Stomach (tissue), 9 donors: Measurements from ENCODE around the gene CA12. TPM values are rescaled to one million over a fixed set of nuclear protein-coding genes. Genes with fewer than 3 reads are reported as not detected.

ENCODE experiments used
- DNase-seq, 2 donors: peaks; one replicate each; pipeline versions ENCODE4 v3.0.0 to v3.0.0-alpha.2; 2013 to 2019
- H3K27ac ChIP-seq, 5 donors: fragments of 200-600 bp in 4 of 5; sonication (generic) in 4 of 5; one replicate each; pipeline ENCODE4 v1.5.1; 2013 to 2019; ENCODE audit warnings: mild to moderate bottlenecking in 1 of 5, moderate library complexity in 1 of 5
- H3K27me3 ChIP-seq, 3 donors: fragments of 200-600 bp; sonication (generic); one replicate each; pipeline ENCODE4 v1.5.1; 2017 to 2019; ENCODE audit warnings: mixed run types in 1 of 3
- H3K36me3 ChIP-seq, 4 donors: fragments of 200-600 bp; sonication (generic); 1 replicate in 3 of 4; 2 replicates in 1 of 4; pipeline ENCODE4 v1.5.1; 2016 to 2019
- H3K4me1 ChIP-seq, 4 donors: fragments of 200-600 bp; sonication (generic); one replicate each; pipeline ENCODE4 v1.5.1; 2016 to 2019
- H3K4me3 ChIP-seq, 4 donors: fragments of 200-600 bp; sonication (generic) in 3 of 4; one replicate each; pipeline ENCODE4 v1.5.1; 2016 to 2019; ENCODE audit warnings: mild to moderate bottlenecking in 1 of 4
- H3K9me3 ChIP-seq, 4 donors: fragments of 200-600 bp; sonication (generic); one replicate each; pipeline ENCODE4 v1.5.1; 2016 to 2019
- CTCF ChIP-seq, 7 experiments: fragments of 450-650 bp in 4 of 7; fragments of 200-600 bp in 3 of 7; sonication (generic) in 3 of 7; IDR thresholded peaks; one replicate each; pipeline ENCODE4 v1.5.1; 2016 to 2019; ENCODE audit warnings: antibody characterized with exemption in 7 of 7, control low read depth in 2 of 7, mild to moderate bottlenecking in 1 of 7
- EP300 ChIP-seq: sonication (generic); formaldehyde crosslinking; IDR thresholded peaks from one replicate; pipeline ENCODE4 v1.6.1; 2017; ENCODE audit warnings: antibody characterized with exemption
- POLR2A ChIP-seq, 4 donors: fragments of 450-650 bp; IDR thresholded peaks; one replicate each; pipeline ENCODE4 v1.6.1; 2016; ENCODE audit warnings: antibody characterized with exemption in 4 of 4, control low read depth in 2 of 4, mild to moderate bottlenecking in 1 of 4, moderate library complexity in 1 of 4
- POLR2AphosphoS5 ChIP-seq, 3 donors: sonication (generic); formaldehyde crosslinking; IDR thresholded peaks; one replicate each; pipeline ENCODE4 v1.6.1; 2016; ENCODE audit warnings: antibody characterized with exemption in 3 of 3
- WGBS, 5 donors: extraction: QIAGEN DNeasy Blood & Tissue Kit in 3 of 5; methylation state at CpG; one replicate each; pipeline versions ENCODE4 v1.1.5 to v1.1.7; 2013 to 2018; 5-methylcytosine and 5-hydroxymethylcytosine counted together
- intact Hi-C: fragments of 100-400 bp; cut with DNase I; formaldehyde crosslinking; loops from one replicate; pipeline ENCODE4 v1.15.1; 2023; ENCODE audit warnings: low total_unique reads
- polyA plus RNA-seq, 3 donors: library from polyadenylated mRNA; stranded (reverse); fragments of 200-250 nt; gene quantifications; one replicate each; pipeline ENCODE4 v1.2.3, GENCODE V29; 2013
- total RNA-seq, 5 donors: library from RNA; depleted of rRNA; stranded (reverse); fragments of >200 nt; gene quantifications; one replicate each; pipeline versions ENCODE4 v1.1.0 to v1.2.3, GENCODE V29; 2014 to 2016
- donor health status: healthy with polysubstance abuse.
- donor health status: Bipolar disorder and iron deficiency.
- donor health status: healthy.

CA12 gene
- total and polyA plus RNA-seq, 8 donors = 0.46 to 58.8 (median 7.7) TPM

- 67 to 81% (median 79%) methylated on average over 6 of the region's 6 CpGs for WGBS, 5 donors
- DNase-seq = peak in 1 of 2 donors; percentile 53
- H3K9me3 ChIP-seq = no peaks in the 10 kb centered on the region
- peaks cover 0 to 17% (median 1%) of the 10 kb centered on the region in 4 donors for H3K4me1 ChIP-seq
- no peak overlapping the region for H3K4me3 ChIP-seq
- H3K27me3 ChIP-seq = no peaks in the 10 kb centered on the region
- intact Hi-C loops = loop anchor here (10.0 kb wide), 1 partner anchor 99 kb away; no protein-coding TSS in a partner anchor
- H3K36me3 ChIP-seq = peaks cover 3 to 44% (median 30%) of the 10 kb centered on the region in 4 donors
- H3K27ac ChIP-seq = no peak overlapping the region
- TF ChIP-seq CTCF (IDR thresholded peaks at IDR 0.05) (no peak), EP300 (no peak), POLR2A (IDR thresholded peaks at IDR 0.05) (no peak), POLR2AphosphoS5 (IDR thresholded peaks at IDR 0.05) (no peak)
These were observed 85.5 kb downstream of the CA12 start for GRCh38 chr15:63296195-63296594.

DNA sequence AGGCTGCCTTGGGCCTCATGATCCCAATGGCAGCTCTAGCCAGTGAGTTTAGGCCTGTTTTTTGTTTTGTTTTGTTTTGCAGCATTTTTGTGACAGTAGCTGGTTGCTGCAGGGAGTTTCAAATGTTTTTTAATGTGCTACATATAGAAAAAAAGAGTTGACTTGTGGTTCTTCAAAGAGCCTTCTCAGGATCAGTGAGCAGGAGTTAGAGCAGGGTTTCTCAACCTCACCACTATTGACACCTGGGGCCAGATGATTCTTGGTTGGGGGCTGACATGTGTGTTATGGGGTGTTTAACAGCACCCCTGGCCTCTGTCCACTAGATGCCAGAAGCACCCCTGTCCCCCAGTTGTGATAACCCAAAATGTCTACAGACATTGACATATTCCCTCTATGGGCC is 86.3 kb downstream of the CA12 start:
- no peak overlapping the region for H3K27ac ChIP-seq
- DNase-seq = no peak
- H3K36me3 ChIP-seq = peaks cover 3 to 37% (median 28%) of the 10 kb centered on the region in 4 donors
- intact Hi-C loops = loop anchor here (10.0 kb wide), 1 partner anchor 99 kb away; no protein-coding TSS in a partner anchor
- no peaks in the 10 kb centered on the region for H3K9me3 ChIP-seq
- no peak for TF ChIP-seq POLR2A (IDR thresholded peaks at IDR 0.05)
- TF ChIP-seq CTCF (IDR thresholded peaks at IDR 0.05) = no peak
- no peak for TF ChIP-seq POLR2AphosphoS5 (IDR thresholded peaks at IDR 0.05)
- no peak for TF ChIP-seq EP300
- H3K4me1 ChIP-seq = peaks cover 0 to 20% (median 0%) of the 10 kb centered on the region in 4 donors
- H3K4me3 ChIP-seq = no peak overlapping the region
- no peaks in the 10 kb centered on the region for H3K27me3 ChIP-seq

DNA sequence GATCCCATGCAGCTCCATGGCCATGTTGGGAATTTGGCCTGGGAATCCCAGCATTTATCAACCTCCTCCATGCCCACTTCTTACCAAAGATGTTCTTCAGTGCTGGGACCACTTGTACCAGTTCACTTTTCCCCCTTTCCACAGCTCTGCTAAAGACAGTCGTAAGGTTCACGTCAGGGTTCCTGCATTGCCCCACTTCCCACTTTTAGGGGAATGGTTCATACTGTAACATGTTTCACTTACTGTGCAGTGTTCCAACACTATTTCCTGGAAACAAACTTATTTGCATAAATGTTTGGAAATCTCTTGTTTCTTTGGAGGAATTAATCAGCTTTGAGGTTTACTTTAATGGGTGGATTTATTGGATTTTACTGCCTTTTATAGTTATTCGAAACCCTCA is 87.3 kb downstream of the CA12 start:
- H3K4me3 ChIP-seq = no peak overlapping the region
- peaks cover 0 to 20% (median 0%) of the 10 kb centered on the region in 4 donors for H3K4me1 ChIP-seq
- H3K27ac ChIP-seq = no peak overlapping the region
- no peak for TF ChIP-seq EP300
- no peak for TF ChIP-seq CTCF (IDR thresholded peaks at IDR 0.05)
- no peak for TF ChIP-seq POLR2AphosphoS5 (IDR thresholded peaks at IDR 0.05)
- no peak for TF ChIP-seq POLR2A (IDR thresholded peaks at IDR 0.05)
- WGBS, 5 donors = 79 to 89% (median 82%) methylated on average over 3 of the region's 3 CpGs
- peaks cover 3 to 30% (median 18%) of the 10 kb centered on the region in 4 donors for H3K36me3 ChIP-seq
- no peaks in the 10 kb centered on the region for H3K9me3 ChIP-seq
- H3K27me3 ChIP-seq = no peaks in the 10 kb centered on the region
- no peak for DNase-seq
- intact Hi-C loops = loop anchor here (10.0 kb wide), 1 partner anchor 100 kb away; no protein-coding TSS in a partner anchor

DNA sequence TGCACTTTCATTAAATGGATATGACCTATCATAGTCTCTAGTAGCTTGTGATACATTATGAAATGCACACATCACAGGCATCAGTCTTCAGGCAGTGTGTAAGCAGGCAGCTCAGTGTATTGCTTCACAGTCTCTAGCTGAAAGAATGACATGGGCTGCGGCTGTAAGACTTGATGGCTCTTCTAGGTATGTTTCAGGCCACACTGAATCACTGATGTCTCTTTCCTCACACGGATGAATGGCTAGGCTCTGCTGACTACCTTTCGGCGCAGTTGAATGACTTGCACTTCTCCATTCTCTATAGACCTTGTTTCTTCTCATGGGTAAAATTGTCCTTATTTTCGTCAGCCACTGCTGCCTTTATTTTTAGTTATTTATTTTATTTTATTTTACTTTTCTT is 88.9 kb downstream of the CA12 start:
- WGBS, 5 donors = 91 to 98% (median 96%) methylated on average over 5 of the region's 5 CpGs
- no peak for DNase-seq
- no peaks in the 10 kb centered on the region for H3K27me3 ChIP-seq
- H3K4me1 ChIP-seq = peaks cover 0 to 28% (median 4%) of the 10 kb centered on the region in 4 donors
- no peak overlapping the region for H3K4me3 ChIP-seq
- no peak overlapping the region for H3K27ac ChIP-seq
- no peaks in the 10 kb centered on the region for H3K9me3 ChIP-seq
- peaks cover 3 to 22% (median 14%) of the 10 kb centered on the region in 4 donors for H3K36me3 ChIP-seq
- no peak for TF ChIP-seq EP300
- TF ChIP-seq CTCF (IDR thresholded peaks at IDR 0.05) = no peak
- TF ChIP-seq POLR2A (IDR thresholded peaks at IDR 0.05) = no peak
- no peak for TF ChIP-seq POLR2AphosphoS5 (IDR thresholded peaks at IDR 0.05)
- intact Hi-C loops = loop anchor here (10.0 kb wide), 1 partner anchor 102 kb away; no protein-coding TSS in a partner anchor
